UCSD-AML1 (cell line): ENCODE measurements around the gene MMS19.
"Not testable (repeated sequence)": the region's sequence is repeated elsewhere in the genome, so short reads cannot be mapped to it uniquely, and the experiment has no call there.

Experiments used
- DNase-seq: peaks from one replicate; lab custom pipeline; 2025; ENCODE audit not compliant: unreplicated experiment; lab: John Stamatoyannopoulos, UW

Gene MMS19

GRCh38 chr10:97468781-97469180 lies 29.4 kb downstream of the MMS19 start:
- not testable (repeated sequence) for DNase-seq

- no peak for DNase-seq
Measured at GRCh38 chr10:97468162-97468561, 30.1 kb downstream of the MMS19 start.

- no peak for DNase-seq
Measured at GRCh38 chr10:97466755-97467154, 31.5 kb downstream of the MMS19 start.

GRCh38 chr10:97465982-97466381 lies 32.2 kb downstream of the MMS19 start:
- no peak for DNase-seq

GRCh38 chr10:97464226-97464625 lies 34.0 kb downstream of the MMS19 start:
- no peak for DNase-seq

- DNase-seq, result peak; percentile 31
Measured at GRCh38 chr10:97463363-97464132, 34.7 kb downstream of the MMS19 start.

GRCh38 chr10:97462309-97462708 lies 35.9 kb downstream of the MMS19 start:
- no peak for DNase-seq

- DNase-seq, result no peak
Measured at GRCh38 chr10:97459933-97460332, 38.3 kb downstream of the MMS19 start.

GRCh38 chr10:97459111-97459510 lies 39.1 kb downstream of the MMS19 start:
- no peak for DNase-seq

GRCh38 chr10:97456686-97457065 lies 41.5 kb downstream of the MMS19 start:
- no peak for DNase-seq

GRCh38 chr10:97456034-97456685 lies 42.1 kb downstream of the MMS19 start:
- no peak for DNase-seq

- DNase-seq, result no peak
Measured at GRCh38 chr10:97454330-97455036, 43.7 kb downstream of the MMS19 start.

- DNase-seq, result no peak
Measured at GRCh38 chr10:97452352-97452751, 45.9 kb downstream of the MMS19 start.

- no peak for DNase-seq
Measured at GRCh38 chr10:97451605-97452004, 46.6 kb downstream of the MMS19 start.

GRCh38 chr10:97450828-97451227 lies 47.4 kb downstream of the MMS19 start:
- DNase-seq, result no peak

GRCh38 chr10:97445722-97446639 lies 52.2 kb downstream of the MMS19 start, which contains the start of the genes EXOSC1 and ZDHHC16:
Gene EXOSC1 (minus strand): TSS chr10:97446006. CDS start chr10:97445985, 21 bp downstream.
Gene ZDHHC16 (plus strand): TSS chr10:97446175. CDS start chr10:97451676, 5,501 bp downstream.
- peak; percentile 90 for DNase-seq

GRCh38 chr10:97445357-97445721 lies 52.9 kb downstream of the MMS19 start:
- no peak for DNase-seq

- no peak for DNase-seq
Measured at GRCh38 chr10:97444212-97444611, 54.0 kb downstream of the MMS19 start.

GRCh38 chr10:97442277-97442676 lies 55.9 kb downstream of the MMS19 start:
- DNase-seq, result no peak

- no peak for DNase-seq
Measured at GRCh38 chr10:97435211-97435610, 63.0 kb downstream of the MMS19 start.

- DNase-seq, result no peak
Measured at GRCh38 chr10:97434557-97434956, 63.7 kb downstream of the MMS19 start.
